Measurements from ENCODE around the gene PPP2R2C.
A peak's percentile ranks its signal among the peaks of the same experiment; 100 is the strongest.

The PPP2R2C gene

DNA sequence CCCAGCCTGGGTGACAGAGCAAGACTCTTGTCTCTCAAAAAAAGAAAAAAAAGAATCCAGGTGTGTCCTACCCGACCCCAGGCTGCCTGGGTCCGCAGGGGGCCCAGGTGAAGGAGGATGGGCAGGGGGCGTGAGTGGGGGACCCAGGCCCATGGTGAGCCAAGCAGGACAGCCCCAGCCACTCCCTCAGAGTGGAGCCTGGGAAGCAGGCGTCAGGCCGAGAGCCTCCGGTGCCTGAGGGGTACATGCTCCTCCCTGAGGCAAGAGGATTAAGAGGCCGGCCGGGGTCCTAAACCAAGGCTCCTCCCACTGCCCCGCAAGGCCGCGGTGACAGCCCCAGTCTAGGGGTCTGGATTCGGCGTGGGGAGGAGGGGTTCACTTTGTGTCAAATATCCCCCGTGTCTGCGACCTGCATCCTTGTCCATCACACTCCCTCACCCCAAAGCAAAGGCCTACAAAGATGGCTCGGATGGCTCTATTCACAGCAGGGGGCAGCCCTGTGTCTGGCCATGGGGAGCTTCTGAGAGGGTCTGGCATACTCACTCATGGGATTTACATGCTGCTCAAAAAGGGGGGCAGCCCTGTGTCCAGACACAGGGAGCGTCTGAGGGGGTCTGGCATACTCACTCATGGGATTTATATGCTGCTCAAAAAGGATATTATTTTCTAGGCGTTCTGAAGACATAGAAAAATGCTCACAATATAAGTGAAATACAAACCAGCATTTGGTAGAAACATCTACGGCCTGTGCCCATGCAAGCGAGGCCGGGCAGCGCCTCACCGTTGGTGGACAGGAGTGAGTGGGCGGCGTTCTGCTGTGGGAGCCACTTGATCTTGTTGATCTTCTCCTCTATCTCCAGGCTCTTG, 94.6 kb downstream of the PPP2R2C start:
- TF ChIP-seq, protein P1, sequence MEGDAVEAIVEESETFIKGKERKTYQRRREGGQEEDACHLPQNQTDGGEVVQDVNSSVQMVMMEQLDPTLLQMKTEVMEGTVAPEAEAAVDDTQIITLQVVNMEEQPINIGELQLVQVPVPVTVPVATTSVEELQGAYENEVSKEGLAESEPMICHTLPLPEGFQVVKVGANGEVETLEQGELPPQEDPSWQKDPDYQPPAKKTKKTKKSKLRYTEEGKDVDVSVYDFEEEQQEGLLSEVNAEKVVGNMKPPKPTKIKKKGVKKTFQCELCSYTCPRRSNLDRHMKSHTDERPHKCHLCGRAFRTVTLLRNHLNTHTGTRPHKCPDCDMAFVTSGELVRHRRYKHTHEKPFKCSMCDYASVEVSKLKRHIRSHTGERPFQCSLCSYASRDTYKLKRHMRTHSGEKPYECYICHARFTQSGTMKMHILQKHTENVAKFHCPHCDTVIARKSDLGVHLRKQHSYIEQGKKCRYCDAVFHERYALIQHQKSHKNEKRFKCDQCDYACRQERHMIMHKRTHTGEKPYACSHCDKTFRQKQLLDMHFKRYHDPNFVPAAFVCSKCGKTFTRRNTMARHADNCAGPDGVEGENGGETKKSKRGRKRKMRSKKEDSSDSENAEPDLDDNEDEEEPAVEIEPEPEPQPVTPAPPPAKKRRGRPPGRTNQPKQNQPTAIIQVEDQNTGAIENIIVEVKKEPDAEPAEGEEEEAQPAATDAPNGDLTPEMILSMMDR (conservative IDR thresholded peaks at IDR 0.05; ENCODE audit: low read depth), result no peak
- no peak overlapping the region for H3K27ac ChIP-seq
- no peak for DNase-seq (ENCODE audit: low spot score)
- CTCF ChIA-PET, result no interaction called here
- POLR2A ChIA-PET (ENCODE audit: low non-redundant PET), result no interaction called here

GRCh38 chr4:6375620-6376295, 96.7 kb downstream of the PPP2R2C start:
- ChIA-PET CTCF (no interaction called here), POLR2A (ENCODE audit: low non-redundant PET) (no interaction called here)
- H3K27ac ChIP-seq, result no peak overlapping the region
- DNase-seq (ENCODE audit: low spot score), result no peak
- TF ChIP-seq, protein P1 (conservative IDR thresholded peaks at IDR 0.05; ENCODE audit: low read depth), result no peak

GRCh38 chr4:6374575-6374974, 97.8 kb downstream of the PPP2R2C start:
- POLR2A ChIA-PET (ENCODE audit: low non-redundant PET), result interaction anchor here (0.5 kb wide), 1 partner anchor 290 kb away, joined by 3 read pairs; no protein-coding TSS in a partner anchor
- DNase-seq (ENCODE audit: low spot score), result no peak
- CTCF ChIA-PET, result no interaction called here
- TF ChIP-seq, protein P1 (conservative IDR thresholded peaks at IDR 0.05; ENCODE audit: low read depth), result no peak
- H3K27ac ChIP-seq, result no peak overlapping the region

GRCh38 chr4:6373541-6374410, 98.6 kb downstream of the PPP2R2C start:
- ChIA-PET POLR2A (ENCODE audit: low non-redundant PET) (interaction anchor here (0.5 kb wide), 1 partner anchor 291 kb away, joined by 3 read pairs; no protein-coding TSS in a partner anchor), CTCF (interaction anchor here (0.7 kb wide), 1 partner anchor 9 kb away, joined by 4 read pairs; no protein-coding TSS in a partner anchor)
- no peak for DNase-seq (ENCODE audit: low spot score)
- TF ChIP-seq, protein P1 (conservative IDR thresholded peaks at IDR 0.05; ENCODE audit: low read depth), result no peak
- H3K27ac ChIP-seq, result no peak overlapping the region

DNA sequence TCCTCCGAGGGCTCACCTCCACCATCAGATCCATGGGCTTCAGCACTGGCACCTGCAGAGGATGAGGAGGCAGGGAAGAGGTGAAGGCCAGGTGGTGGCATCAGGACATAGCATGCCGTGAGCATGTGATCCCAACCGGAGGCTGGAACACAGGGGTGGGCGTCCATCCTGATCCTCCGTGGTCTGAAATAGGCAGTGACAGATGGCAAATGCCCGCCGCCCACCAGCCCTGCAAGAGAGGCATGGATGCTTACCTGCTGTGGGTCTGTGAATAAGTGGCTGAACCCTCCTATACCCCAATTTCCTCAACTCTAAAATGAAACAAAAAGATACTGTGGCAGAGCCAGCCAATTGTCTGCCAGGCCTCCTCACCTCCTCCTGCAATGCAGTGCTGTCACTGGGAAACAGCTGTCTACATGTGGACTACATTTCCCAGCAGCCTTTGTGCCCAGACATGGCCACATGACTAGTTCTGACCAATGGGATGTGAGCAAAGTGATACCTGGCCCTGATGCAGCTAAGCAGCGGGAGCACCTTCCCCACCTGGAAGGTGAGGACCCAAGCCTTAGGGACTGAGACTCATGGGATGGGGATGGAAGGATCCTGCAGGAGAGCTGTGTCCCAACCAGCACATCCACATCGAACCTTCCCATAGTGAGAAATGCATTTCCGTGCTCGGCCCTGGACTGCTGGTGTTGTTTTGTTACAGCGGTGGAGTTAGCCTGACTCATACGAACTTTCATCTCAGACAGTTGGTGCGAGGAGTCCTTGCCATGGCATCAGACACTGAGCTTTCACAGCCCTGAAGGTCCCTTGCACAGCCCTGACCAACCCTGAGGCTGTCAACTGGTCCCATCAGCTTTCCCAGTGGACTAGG, 99.5 kb downstream of the PPP2R2C start:
- ChIA-PET CTCF (interaction anchor here (0.7 kb wide), 1 partner anchor 8 kb away, joined by 4 read pairs; no protein-coding TSS in a partner anchor), POLR2A (ENCODE audit: low non-redundant PET) (no interaction called here)
- TF ChIP-seq, protein P1 (conservative IDR thresholded peaks at IDR 0.05; ENCODE audit: low read depth), result no peak
- DNase-seq (ENCODE audit: low spot score), result peak; percentile 65
- no peak overlapping the region for H3K27ac ChIP-seq

All from RWPE1 (cell line).